Left forelimb (tissue), 1 donor: ENCODE results near the gene MYOCOS.

Source experiments
- DNase-seq: peaks from one replicate; pipeline ENCODE4 v3.0.0-alpha.2; 2018; ENCODE audit warnings: low spot score

MYOCOS gene

GRCh38 chr1:171663036-171663853, 41.2 kb downstream of the MYOCOS start:
- no peak for DNase-seq

- DNase-seq, result no peak
These were observed 42.0 kb downstream of the MYOCOS start for GRCh38 chr1:171663854-171664575.

GRCh38 chr1:171664976-171665375, 42.9 kb downstream of the MYOCOS start:
- DNase-seq, result no peak

- DNase-seq, result no peak
These were observed 44.2 kb downstream of the MYOCOS start for GRCh38 chr1:171666114-171666769.

DNA sequence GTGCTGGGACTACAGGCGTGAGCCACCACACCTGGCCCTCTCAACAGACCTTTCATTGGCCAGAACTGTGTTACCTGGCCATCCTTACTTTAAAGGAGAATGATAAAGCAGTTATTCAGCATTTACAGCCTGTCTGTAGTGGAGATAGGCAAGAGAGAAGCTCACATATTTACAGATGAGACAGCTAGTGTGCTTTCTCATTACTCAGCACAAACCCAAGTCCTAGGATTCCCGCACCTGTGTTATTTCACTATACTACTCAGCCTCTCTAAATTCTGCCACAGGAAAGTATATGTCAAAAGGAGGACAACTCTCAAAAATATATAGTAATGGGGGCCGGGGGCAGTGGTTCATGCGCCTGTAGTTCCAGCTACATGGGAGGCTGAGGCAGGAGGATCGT, 46.3 kb downstream of the MYOCOS start:
- no peak for DNase-seq

DNA sequence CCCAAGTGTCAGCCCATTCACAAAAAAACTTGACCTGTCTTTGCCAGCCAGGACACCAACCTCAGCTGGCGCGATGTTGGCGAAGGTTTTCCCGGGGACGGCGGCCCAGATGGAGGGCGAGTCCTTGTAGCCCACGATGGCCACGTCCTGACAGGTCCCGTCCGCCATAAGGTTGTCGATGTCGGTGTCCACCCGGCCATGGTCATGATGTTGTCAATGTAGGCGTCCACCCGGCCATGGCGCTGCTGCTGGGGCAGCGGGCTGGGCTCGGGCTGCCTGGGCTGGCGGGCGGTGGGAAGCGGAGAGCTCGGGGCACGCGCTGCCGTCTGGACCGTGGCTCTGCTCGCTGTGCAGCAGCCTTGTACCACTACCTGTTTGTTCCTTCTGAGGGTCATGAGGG, 48.7 kb downstream of the MYOCOS start:
- no peak for DNase-seq

- DNase-seq, result no peak
These were observed 52.7 kb downstream of the MYOCOS start for GRCh38 chr1:171674431-171675405.
